Sigmoid colon (tissue), 4 donors: ENCODE measurements around the gene LINGO1.

ENCODE experiments used
- CTCF ChIP-seq, 4 experiments: fragments of 450-650 bp in 3 of 4; fragments of 200-600 bp in 1 of 4; IDR thresholded peaks; one replicate each; pipeline ENCODE4 v1.5.1; 2016 to 2019; ENCODE audit warnings: antibody characterized with exemption in 4 of 4, mild to moderate bottlenecking in 3 of 4, moderate library complexity in 2 of 4
- POLR2AphosphoS5 ChIP-seq, 4 donors: sonication (generic); formaldehyde crosslinking; IDR thresholded peaks; one replicate each; pipeline ENCODE4 v1.6.1; 2017; ENCODE audit warnings: antibody characterized with exemption in 4 of 4

- no peak for TF ChIP-seq CTCF (IDR thresholded peaks at IDR 0.05)
- no peak for TF ChIP-seq POLR2AphosphoS5 (IDR thresholded peaks at IDR 0.05)
Measured at GRCh38 chr15:77613814-77614213, 18.9 kb downstream of the LINGO1 start.
